H1 (cell line): ENCODE data around the gene WNT5A. TPM values are rescaled to one million over a fixed set of nuclear protein-coding genes. Genes with fewer than 3 reads are reported as not detected.

Source experiments
- CTCF ChIA-PET: fragments of 300-600 bp; sonication (Branson Sonifier 250); formaldehyde crosslinking; loops from one replicate; lab custom pipeline; 2021; ENCODE audit not compliant: partially characterized antibody; lab: Charles Lee
- POLR2A ChIA-PET: fragments of 300-600 bp; sonication (Branson Sonifier 250); formaldehyde crosslinking; loops from one replicate; lab custom pipeline; 2021; ENCODE audit warnings: inconsistent platforms; ENCODE audit not compliant: partially characterized antibody; lab: Charles Lee
- DNase-seq, 2 experiments: peaks; one replicate each; pipeline versions ENCODE4 v3.0.0 to v3.0.0-alpha.2; 2010 to 2022; ENCODE audit warnings: low spot score in 2 of 2, low read depth in 1 of 2, mixed read lengths in 1 of 2
- FAIRE-seq: peaks from 2 replicates; lab custom pipeline; 2011; peaks lifted over from hg19 to GRCh38; lab: Jason Lieb, UNC
- H2AFZ ChIP-seq: 2 replicates; pipeline ENCODE4 v1.8.1; 2012; ENCODE audit warnings: low read length, inconsistent platforms
- H2AK5ac ChIP-seq: 2 replicates; pipeline ENCODE4 v1.6.1; 2013; ENCODE audit warnings: low read depth, low read length
- H2BK120ac ChIP-seq: replicated peaks from 2 replicates; pipeline ENCODE3; 2013; ENCODE audit warnings: low read depth, low read length, inconsistent platforms
- H2BK12ac ChIP-seq: 2 replicates; pipeline ENCODE4 v1.6.1; 2013; ENCODE audit warnings: low read depth, low read length
- H2BK15ac ChIP-seq: 2 replicates; pipeline ENCODE4 v1.6.1; 2013; ENCODE audit warnings: low read length
- H2BK20ac ChIP-seq: 2 replicates; pipeline ENCODE4 v1.6.1; 2013; ENCODE audit warnings: low read length
- H2BK5ac ChIP-seq: 2 replicates; pipeline ENCODE4 v1.6.1; 2013; ENCODE audit warnings: low read depth, low read length
- H3K14ac ChIP-seq: 2 replicates; pipeline ENCODE4 v1.6.1; 2013; ENCODE audit warnings: inconsistent platforms; ENCODE audit not compliant: insufficient read length
- H3K18ac ChIP-seq: 2 replicates; pipeline ENCODE4 v1.6.1; 2013; ENCODE audit warnings: low read length; ENCODE audit errors: extremely low read depth
- H3K23ac ChIP-seq: 2 replicates; pipeline ENCODE4 v1.6.1; 2013; ENCODE audit warnings: inconsistent platforms; ENCODE audit not compliant: insufficient read length
- H3K23me2 ChIP-seq: 2 replicates; pipeline ENCODE4 v1.6.1; 2013; ENCODE audit warnings: low read depth, low read length
- H3K27ac ChIP-seq: 2 replicates; pipeline ENCODE4 v1.6.1; 2011; ENCODE audit warnings: low read depth, low read length, inconsistent platforms
- H3K27me3 ChIP-seq, 4 experiments: replicated peaks in 1 of 4; 1 replicate in 1 of 4; 2 replicates in 3 of 4; pipeline versions ENCODE4 v1.6.1 to v1.8.1; 2011 to 2013; ENCODE audit warnings: low read length in 3 of 4, mild to moderate bottlenecking in 3 of 4, inconsistent platforms in 2 of 4, mixed read lengths in 2 of 4, moderate library complexity in 1 of 4; ENCODE audit not compliant: control insufficient read depth in 3 of 4, insufficient read depth in 3 of 4; ENCODE audit errors: extremely low read depth in 1 of 4
- H3K36me3 ChIP-seq, 4 experiments: 2 replicates each; pipeline versions ENCODE4 v1.6.1 to v1.8.1; 2011 to 2013; ENCODE audit warnings: mild to moderate bottlenecking in 4 of 4, low read length in 3 of 4, moderate library complexity in 2 of 4, control low read depth in 1 of 4, inconsistent platforms in 1 of 4; ENCODE audit not compliant: insufficient read depth in 4 of 4, control insufficient read depth in 2 of 4
- H3K4ac ChIP-seq: replicated peaks from 2 replicates; pipeline ENCODE3; 2013; ENCODE audit warnings: low read length, low read depth, mixed read lengths, inconsistent platforms; ENCODE audit not compliant: insufficient read length
- H3K4me1 ChIP-seq, 4 experiments: replicated peaks in 1 of 4; 1 replicate in 1 of 4; 2 replicates in 3 of 4; pipeline versions ENCODE4 v1.6.1 to v1.8.1; 2011 to 2013; ENCODE audit warnings: low read length in 3 of 4, inconsistent platforms in 2 of 4, mixed read lengths in 1 of 4; ENCODE audit not compliant: insufficient read depth in 4 of 4, control insufficient read depth in 3 of 4
- H3K4me2 ChIP-seq, 2 experiments: 2 replicates each; pipeline versions ENCODE4 v1.6.1 to v1.8.1; 2011 to 2013; ENCODE audit warnings: low read depth in 2 of 2, low read length in 2 of 2, control low read depth in 1 of 2, inconsistent platforms in 1 of 2, mild to moderate bottlenecking in 1 of 2; ENCODE audit not compliant: insufficient read depth in 1 of 2
- H3K4me3 ChIP-seq, 4 experiments: fragments of 200-600, 300-600 bp in 1 of 4; sonication (generic), shearing (Covaris generic), sonication (Bioruptor Twin) in 1 of 4; 2 replicates each; pipeline versions ENCODE4 v1.5.1 to v1.8.1; 2011 to 2016; ENCODE audit warnings: low read length in 4 of 4, low read depth in 3 of 4, control low read depth in 2 of 4, inconsistent platforms in 2 of 4, mild to moderate bottlenecking in 2 of 4, mixed read lengths in 1 of 4, moderate library complexity in 1 of 4; ENCODE audit not compliant: insufficient read depth in 2 of 4; ENCODE audit errors: extremely low read depth in 1 of 4
- H3K56ac ChIP-seq: replicated peaks from 2 replicates; pipeline ENCODE3; 2013; ENCODE audit warnings: low read depth, mild to moderate bottlenecking, mixed read lengths, low read length, inconsistent platforms; ENCODE audit not compliant: insufficient read length
- H3K79me1 ChIP-seq: 2 replicates; pipeline ENCODE4 v1.6.1; 2013; ENCODE audit warnings: low read depth, low read length, control low read depth
- H3K79me2 ChIP-seq, 2 experiments: 2 replicates each; pipeline versions ENCODE4 v1.6.1 to v1.8.1; 2012 to 2013; ENCODE audit warnings: low read length in 2 of 2, mild to moderate bottlenecking in 2 of 2, inconsistent platforms in 1 of 2; ENCODE audit not compliant: insufficient read depth in 2 of 2, control insufficient read depth in 1 of 2
- H3K9ac ChIP-seq, 4 experiments: replicated peaks in 1 of 4; 1 replicate in 1 of 4; 2 replicates in 3 of 4; pipeline versions ENCODE4 v1.6.1 to v1.8.1; 2011 to 2013; ENCODE audit warnings: low read depth in 3 of 4, low read length in 3 of 4, control low read depth in 2 of 4, mild to moderate bottlenecking in 2 of 4, moderate library complexity in 2 of 4, inconsistent platforms in 1 of 4; ENCODE audit errors: extremely low read depth in 1 of 4
- H3K9me3 ChIP-seq, 2 experiments: 2 replicates each; pipeline versions ENCODE4 v1.6.1 to v1.8.1; 2012 to 2013; ENCODE audit warnings: mild to moderate bottlenecking in 2 of 2, moderate library complexity in 2 of 2, control low read depth in 1 of 2, inconsistent platforms in 1 of 2, low read depth in 1 of 2, low read length in 1 of 2, mixed read lengths in 1 of 2; ENCODE audit not compliant: insufficient read depth in 2 of 2
- H4K20me1 ChIP-seq, 2 experiments: replicated peaks in 1 of 2; 2 replicates each; pipeline versions ENCODE3 to v1.8.1; 2011 to 2013; ENCODE audit warnings: inconsistent platforms in 2 of 2, low read length in 2 of 2, mild to moderate bottlenecking in 1 of 2; ENCODE audit not compliant: insufficient read depth in 2 of 2, control insufficient read depth in 1 of 2
- H4K5ac ChIP-seq: 2 replicates; pipeline ENCODE4 v1.6.1; 2013; ENCODE audit warnings: low read length, low read depth, mixed read lengths, inconsistent platforms; ENCODE audit not compliant: insufficient read length
- H4K8ac ChIP-seq: 2 replicates; pipeline ENCODE4 v1.8.0; 2013; ENCODE audit warnings: mild to moderate bottlenecking, moderate library complexity, low read length, inconsistent platforms; ENCODE audit not compliant: insufficient read depth; ENCODE audit errors: extremely low read depth
- H4K91ac ChIP-seq: replicated peaks from 2 replicates; pipeline ENCODE3; 2013; ENCODE audit warnings: low read length, mixed read lengths, inconsistent platforms; ENCODE audit not compliant: insufficient read length
- BACH1 ChIP-seq: IDR thresholded peaks from 2 replicates; pipeline ENCODE4 v1.6.1; 2012; ENCODE audit warnings: low read length, improper control_type of control experiment
- BRCA1 ChIP-seq: IDR thresholded peaks from 2 replicates; pipeline ENCODE4 v1.6.1; 2012; ENCODE audit warnings: low read depth, low read length, improper control_type of control experiment
- CHD2 ChIP-seq: IDR thresholded peaks from 2 replicates; pipeline ENCODE4 v1.6.1; 2012; ENCODE audit warnings: low read length, improper control_type of control experiment
- E2F6 ChIP-seq: IDR thresholded peaks from 2 replicates; pipeline ENCODE4 v1.6.1; 2012; ENCODE audit warnings: inconsistent platforms
- EGR1 ChIP-seq: IDR thresholded peaks from 2 replicates; pipeline ENCODE4 v1.6.1; 2011; ENCODE audit warnings: low read depth, low read length, borderline replicate concordance
- GABPA ChIP-seq: IDR thresholded peaks from 2 replicates; pipeline ENCODE4 v1.6.1; 2011; ENCODE audit warnings: mild to moderate bottlenecking, low read length, moderate library complexity, borderline replicate concordance; ENCODE audit not compliant: insufficient read depth
- JUN ChIP-seq: IDR thresholded peaks from 2 replicates; pipeline ENCODE4 v1.6.1; 2011; ENCODE audit warnings: low read depth, mild to moderate bottlenecking, improper control_type of control experiment, low read length
- POLR2AphosphoS5 ChIP-seq: IDR thresholded peaks from 2 replicates; pipeline ENCODE4 v1.6.1; 2011; ENCODE audit warnings: low read depth, low read length
- POU5F1 ChIP-seq: IDR thresholded peaks from 2 replicates; pipeline ENCODE4 v1.6.1; 2011; ENCODE audit warnings: low read depth, mild to moderate bottlenecking, low read length, moderate library complexity
- RFX5 ChIP-seq: IDR thresholded peaks from 2 replicates; pipeline ENCODE4 v1.6.1; 2011; ENCODE audit warnings: low read depth, low read length, improper control_type of control experiment, borderline replicate concordance
- RXRA ChIP-seq: IDR thresholded peaks from 2 replicates; pipeline ENCODE4 v1.6.1; 2011; ENCODE audit warnings: low read depth, mild to moderate bottlenecking, low read length, moderate library complexity; ENCODE audit not compliant: insufficient read depth
- SAP30 ChIP-seq: fragments of 300-600 bp; sonication (generic); IDR thresholded peaks from 2 replicates; pipeline ENCODE4 v1.7.1; 2012; ENCODE audit warnings: low read length, moderate library complexity, mild to moderate bottlenecking, inconsistent platforms; ENCODE audit not compliant: insufficient read depth, insufficient replicate concordance
- SRF ChIP-seq: IDR thresholded peaks from 2 replicates; pipeline ENCODE4 v1.6.1; 2011; ENCODE audit warnings: mild to moderate bottlenecking, low read depth, low read length, moderate library complexity
- TBP ChIP-seq: IDR thresholded peaks from 2 replicates; pipeline ENCODE4 v1.6.1; 2011; ENCODE audit warnings: low read depth, low read length, improper control_type of control experiment
- TCF12 ChIP-seq: IDR thresholded peaks from 2 replicates; pipeline ENCODE4 v1.6.1; 2011; ENCODE audit warnings: low read depth, mild to moderate bottlenecking, low read length
- YY1 ChIP-seq: IDR thresholded peaks from 2 replicates; pipeline ENCODE4 v1.6.1; 2011; ENCODE audit warnings: low read depth, mild to moderate bottlenecking, low read length
- polyA plus RNA-seq, 7 experiments: library from polyadenylated mRNA; depleted of rRNA in 3 of 7; stranded (reverse) in 5 of 7; unstranded in 2 of 7; fragments of >200 nt in 5 of 7; fragments of 200-250 nt in 2 of 7; gene quantifications; 1 replicate in 5 of 7; 2 replicates in 1 of 7; 4 replicates in 1 of 7; pipeline versions ENCODE4 v1.2.1 to v1.2.3, GENCODE V29; 2011 to 2013; ENCODE audit warnings: missing spikeins in 2 of 7, mixed read lengths in 2 of 7
- total RNA-seq: library from RNA; stranded (reverse); fragmentation: NEBNext Ultra II Directional; extraction: Animal tissue kit (Norgen Biotek cat#: 25700); gene quantifications from 2 replicates; pipeline ENCODE4 v1.2.1, GENCODE V29; 2021

WNT5A gene
- total and polyA plus RNA-seq, 2 of the 8 experiments (the other 6 are each of a cell fraction or from before 2014, with no cell fraction given): 3.9 to 5.6 TPM

DNA sequence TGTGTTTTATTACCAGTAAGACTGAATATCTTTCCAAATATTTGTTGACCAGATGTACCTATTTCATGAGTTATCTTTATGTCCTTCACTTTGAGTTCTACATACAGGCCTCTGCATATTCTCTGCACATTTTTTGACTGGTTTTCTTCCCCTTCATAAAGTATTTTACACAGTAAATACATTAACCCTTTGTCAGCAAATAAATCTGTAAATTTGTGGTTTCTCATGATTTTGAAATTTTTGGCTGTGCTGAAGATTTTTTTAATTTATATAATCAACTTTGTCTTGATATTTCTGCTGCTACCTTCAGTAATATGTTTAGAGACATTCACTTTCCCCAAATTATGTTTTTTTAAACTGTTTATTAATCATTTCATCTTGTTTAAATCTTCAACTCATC is 50.5 kb downstream of the WNT5A start:
- no peak overlapping the region for H3K4me3 ChIP-seq
- DNase-seq: no peak

More for the DNA sequence above, 50.5 kb downstream of the WNT5A start:
- TF ChIP-seq EGR1: no peak
- TF ChIP-seq YY1: no peak
- no peak for TF ChIP-seq E2F6
- TF ChIP-seq SAP30: no peak
- no peak for TF ChIP-seq RFX5
- no peak for TF ChIP-seq POU5F1
- no peak for TF ChIP-seq TCF12
- no peak for TF ChIP-seq RXRA
- no peak for TF ChIP-seq SRF
- no peak for TF ChIP-seq JUN
- TF ChIP-seq GABPA: no peak
- TF ChIP-seq POLR2AphosphoS5: no peak
- TF ChIP-seq TBP: no peak
- no peak for TF ChIP-seq BACH1
- TF ChIP-seq BRCA1: no peak
- no peak for TF ChIP-seq CHD2
- TF ChIP-seq, all 59 proteins: peak for 0
- Histone ChIP-seq H2BK12ac (no peak overlapping the region), H3K23me2 (no peaks in the 10 kb centered on the region), H3K56ac (no peak overlapping the region), H3K4me2 (no peak overlapping the region), H3K9ac (no peak overlapping the region), H3K23ac (no peak overlapping the region), H2BK15ac (no peak overlapping the region), H3K36me3 (no peaks in the 10 kb centered on the region), H3K4ac (no peak overlapping the region), H2BK20ac (no peak overlapping the region), H3K14ac (no peak overlapping the region), H3K27me3 (no peaks in the 10 kb centered on the region), H3K9me3 (no peaks in the 10 kb centered on the region), H3K18ac (no peak overlapping the region), H4K20me1 (no peaks in the 10 kb centered on the region), H3K27ac (no peak overlapping the region), H4K91ac (no peak overlapping the region), H3K79me2 (no peaks in the 10 kb centered on the region), H2AK5ac (no peak overlapping the region), H2BK120ac (no peak overlapping the region), H3K4me1 (no peaks in the 10 kb centered on the region), H4K8ac (no peak overlapping the region), H4K5ac (no peak overlapping the region), H3K79me1 (no peaks in the 10 kb centered on the region), H2AFZ (no peak overlapping the region), H2BK5ac (no peak overlapping the region)
- ChIA-PET CTCF (interaction anchor here (0.7 to 1.4 kb wide), 2 partner anchors 10 to 606 kb away, joined by 4 read pairs; no protein-coding TSS in a partner anchor), POLR2A (no interaction called here)
- no peak for FAIRE-seq
